T-cell (primary cell): ENCODE data around the gene MYRIP. TPM values are rescaled to one million over a fixed set of nuclear protein-coding genes. Genes with fewer than 3 reads are reported as not detected.

Source experiments
- ATAC-seq, 4 experiments: fragments of 200-7000 bp in 3 of 4; fragments of 150-1000 bp in 1 of 4; cut with Tn5 transposase; replicated peaks in 1 of 4; 1 replicate in 3 of 4; 2 replicates in 1 of 4; pipeline ENCODE4 v1.10.0; 2021; ENCODE audit warnings: moderate library complexity in 3 of 4, mild to moderate bottlenecking in 2 of 4, moderate number of reproducible peaks in 1 of 4
- CTCF ChIA-PET, 2 donors: fragments of 300-600 bp; sonication (Branson Sonifier 250); formaldehyde crosslinking; loops; one replicate each; lab custom pipeline; 2022; ENCODE audit warnings: antibody characterized with exemption in 2 of 2; lab: Charles Lee
- POLR2A ChIA-PET, 2 donors: fragments of 300-600 bp; sonication (Branson Sonifier 250); formaldehyde crosslinking; loops; one replicate each; lab custom pipeline; 2022; ENCODE audit warnings: antibody characterized with exemption in 2 of 2; lab: Charles Lee
- DNase-seq, 35 experiments: peaks; one replicate each; pipeline versions ENCODE4 v3.0.0 to v3.0.0-alpha.2; 2013 to 2023
- H3K27ac ChIP-seq: one replicate; pipeline ENCODE4 v1.5.1; 2013; ENCODE audit warnings: low read length
- H3K27me3 ChIP-seq, 2 experiments: replicated peaks in 1 of 2; 1 replicate in 1 of 2; 2 replicates in 1 of 2; pipeline versions ENCODE4 v1.6.1 to v1.7.0; 2013; ENCODE audit warnings: low read length in 1 of 2, mixed read lengths in 1 of 2; ENCODE audit not compliant: control insufficient read depth in 2 of 2, insufficient read depth in 2 of 2; ENCODE audit errors: extremely low read depth in 1 of 2
- H3K36me3 ChIP-seq, 2 donors: 1 replicate in 1 of 2; 2 replicates in 1 of 2; pipeline versions ENCODE4 v1.6.1 to v1.7.0; 2013; ENCODE audit warnings: low read length in 1 of 2; ENCODE audit not compliant: control insufficient read depth in 2 of 2, insufficient read depth in 1 of 2; ENCODE audit errors: extremely low read depth in 1 of 2
- H3K4me1 ChIP-seq, 2 experiments: 1 replicate in 1 of 2; 2 replicates in 1 of 2; pipeline versions ENCODE4 v1.6.1 to v1.7.0; 2013; ENCODE audit warnings: low read length in 2 of 2, mixed read lengths in 1 of 2; ENCODE audit not compliant: insufficient read depth in 2 of 2, control insufficient read depth in 1 of 2; ENCODE audit errors: extremely low read depth in 1 of 2
- H3K4me3 ChIP-seq, 2 donors: 1 replicate in 1 of 2; 2 replicates in 1 of 2; pipeline versions ENCODE4 v1.5.1 to v1.7.0; 2013; ENCODE audit warnings: mild to moderate bottlenecking in 2 of 2, low read length in 1 of 2, moderate library complexity in 1 of 2; ENCODE audit not compliant: control insufficient read depth in 1 of 2; ENCODE audit errors: extremely low read depth in 1 of 2
- H3K9me3 ChIP-seq: 2 replicates; pipeline ENCODE4 v1.7.0; 2013
- H3K27ac Mint-ChIP-seq, 2 donors: one replicate each; pipeline ENCODE4 v1.8.0; 2020 to 2021; ENCODE audit warnings: mild to moderate bottlenecking in 2 of 2, mixed read lengths in 2 of 2
- H3K27me3 Mint-ChIP-seq, 2 donors: one replicate each; pipeline ENCODE4 v1.8.0; 2021 to 2022; ENCODE audit warnings: mixed read lengths in 2 of 2
- H3K36me3 Mint-ChIP-seq: one replicate; pipeline ENCODE4 v1.8.0; 2021; ENCODE audit warnings: mixed read lengths
- H3K4me1 Mint-ChIP-seq, 3 donors: one replicate each; pipeline ENCODE4 v1.8.0; 2020 to 2022; ENCODE audit warnings: mixed read lengths in 3 of 3, mild to moderate bottlenecking in 1 of 3
- H3K4me3 Mint-ChIP-seq, 3 donors: one replicate each; pipeline ENCODE4 v1.8.0; 2020 to 2022; ENCODE audit warnings: mild to moderate bottlenecking in 3 of 3, mixed read lengths in 3 of 3, moderate library complexity in 3 of 3
- H3K9me3 Mint-ChIP-seq, 3 donors: one replicate each; pipeline ENCODE4 v1.8.0; 2020 to 2022; ENCODE audit warnings: mixed read lengths in 3 of 3
- WGBS: methylation state at CpG from one replicate; pipeline ENCODE4 v1.1.5; 2013; ENCODE audit warnings: missing lambda C conversion rate; ENCODE audit not compliant: insufficient coverage; 5-methylcytosine and 5-hydroxymethylcytosine counted together
- total RNA-seq, 35 experiments: library from RNA in 6 of 35; stranded (reverse) in 6 of 35; fragments of 120-200 nt in 1 of 35; gene quantifications; one replicate each; pipeline versions ENCODE4 v1.2.1 to v1.2.4 and lab custom pipeline; 2013 to 2026

The MYRIP gene
- total RNA-seq, 5 donors from 2014 or later (not counting 1 experiment from before 2014, with no cell fraction given), result not detected

DNA sequence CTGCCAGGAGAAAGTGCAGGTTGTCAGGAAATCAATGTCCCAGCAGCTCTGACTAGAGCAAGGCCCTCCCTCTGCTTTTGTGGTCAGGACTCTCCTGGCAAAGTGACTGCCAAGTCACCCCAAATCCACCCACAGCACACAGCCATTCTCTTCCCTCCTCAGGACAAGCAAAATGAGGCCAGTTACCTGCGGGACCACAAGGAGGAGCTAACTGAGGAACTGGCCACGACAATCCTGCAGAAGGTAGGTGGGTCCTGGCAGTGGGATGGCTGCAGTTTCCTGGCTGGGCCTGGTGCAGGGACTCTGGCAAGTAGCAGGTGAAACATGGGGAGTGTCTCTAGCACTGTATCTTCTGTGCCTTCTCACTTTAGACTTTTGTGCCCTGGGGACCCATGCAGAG, 357.6 kb downstream of the MYRIP start:
- CTCF ChIA-PET, result no interaction called here
- ATAC-seq, result no peak
- H3K36me3 Mint-ChIP-seq, result no peaks in the 10 kb centered on the region
- H3K4me1 Mint-ChIP-seq, result peaks cover 0 to 2% (median 0%) of the 10 kb centered on the region in 3 donors
- Histone ChIP-seq H3K27ac (no peak overlapping the region), H3K9me3 (no peaks in the 10 kb centered on the region), H3K4me1 (peaks cover 0 to 3% of the 10 kb centered on the region in 2 experiments), H3K36me3 (no peaks in the 10 kb centered on the region), H3K4me3 (no peak overlapping the region), H3K27me3 (peaks cover 0 to 4% of the 10 kb centered on the region in 2 experiments)
- no peak overlapping the region for H3K27ac Mint-ChIP-seq
- H3K9me3 Mint-ChIP-seq, result no peaks in the 10 kb centered on the region
- no peak overlapping the region for H3K4me3 Mint-ChIP-seq
- no peak for DNase-seq
- POLR2A ChIA-PET, result no interaction called here
- 73% methylated on average over 2 of the region's 2 CpGs for WGBS
- peaks cover 6 to 18% of the 10 kb centered on the region in 2 donors for H3K27me3 Mint-ChIP-seq

GRCh38 chr3:40167958-40168357, 358.5 kb downstream of the MYRIP start:
- 100% methylated on average over 1 of the region's 1 CpG for WGBS
- CTCF ChIA-PET, result no interaction called here
- H3K4me1 Mint-ChIP-seq, result peaks cover 0 to 2% (median 0%) of the 10 kb centered on the region in 3 donors

GRCh38 chr3:40169983-40170382, 360.6 kb downstream of the MYRIP start:
- DNase-seq, result no peak
- 100% methylated on average over 2 of the region's 5 CpGs for WGBS
- Histone ChIP-seq H3K36me3 (no peaks in the 10 kb centered on the region), H3K4me3 (no peak overlapping the region), H3K27ac (no peak overlapping the region), H3K9me3 (no peaks in the 10 kb centered on the region), H3K27me3 (peaks cover 0 to 4% of the 10 kb centered on the region in 2 experiments), H3K4me1 (peaks cover 0 to 3% of the 10 kb centered on the region in 2 experiments)
- ATAC-seq, result no peak
- no peak overlapping the region for H3K4me3 Mint-ChIP-seq
- ChIA-PET POLR2A (no interaction called here), CTCF (no interaction called here)
- H3K27me3 Mint-ChIP-seq, result peaks cover 3 to 18% of the 10 kb centered on the region in 2 donors
- no peaks in the 10 kb centered on the region for H3K36me3 Mint-ChIP-seq
- no peaks in the 10 kb centered on the region for H3K9me3 Mint-ChIP-seq
- H3K4me1 Mint-ChIP-seq, result peaks cover 0 to 2% (median 0%) of the 10 kb centered on the region in 3 donors
- H3K27ac Mint-ChIP-seq, result no peak overlapping the region

More at GRCh38 chr3:40167958-40168357, 358.5 kb downstream of the MYRIP start:
- Histone ChIP-seq H3K4me1 (peaks cover 0 to 3% of the 10 kb centered on the region in 2 experiments), H3K27me3 (peaks cover 0 to 4% of the 10 kb centered on the region in 2 experiments), H3K4me3 (no peak overlapping the region), H3K9me3 (no peaks in the 10 kb centered on the region), H3K27ac (no peak overlapping the region), H3K36me3 (no peaks in the 10 kb centered on the region)
- peaks cover 7 to 21% of the 10 kb centered on the region in 2 donors for H3K27me3 Mint-ChIP-seq
- no peaks in the 10 kb centered on the region for H3K36me3 Mint-ChIP-seq
- ATAC-seq, result no peak
- DNase-seq, result no peak
- POLR2A ChIA-PET, result no interaction called here
- no peaks in the 10 kb centered on the region for H3K9me3 Mint-ChIP-seq
- no peak overlapping the region for H3K4me3 Mint-ChIP-seq
- no peak overlapping the region for H3K27ac Mint-ChIP-seq

GRCh38 chr3:40170395-40170794, 361.0 kb downstream of the MYRIP start:
- peaks cover 4 to 18% of the 10 kb centered on the region in 2 donors for H3K27me3 Mint-ChIP-seq
- no peaks in the 10 kb centered on the region for H3K36me3 Mint-ChIP-seq
- no CpG with 5 or more reads among the region's 1 CpG for WGBS
- ChIA-PET CTCF (no interaction called here), POLR2A (no interaction called here)
- peaks cover 0 to 3% of the 10 kb centered on the region in 2 experiments for H3K4me1 ChIP-seq
- H3K9me3 ChIP-seq, result no peaks in the 10 kb centered on the region
- H3K27ac ChIP-seq, result no peak overlapping the region
- H3K27ac Mint-ChIP-seq, result no peak overlapping the region
- DNase-seq, result no peak
- H3K36me3 ChIP-seq, result no peaks in the 10 kb centered on the region
- ATAC-seq, result no peak
- peaks cover 0 to 2% (median 0%) of the 10 kb centered on the region in 3 donors for H3K4me1 Mint-ChIP-seq
- no peak overlapping the region for H3K4me3 ChIP-seq
- H3K4me3 Mint-ChIP-seq, result no peak overlapping the region
- no peaks in the 10 kb centered on the region for H3K9me3 Mint-ChIP-seq
- H3K27me3 ChIP-seq, result peaks cover 0 to 4% of the 10 kb centered on the region in 2 experiments

DNA sequence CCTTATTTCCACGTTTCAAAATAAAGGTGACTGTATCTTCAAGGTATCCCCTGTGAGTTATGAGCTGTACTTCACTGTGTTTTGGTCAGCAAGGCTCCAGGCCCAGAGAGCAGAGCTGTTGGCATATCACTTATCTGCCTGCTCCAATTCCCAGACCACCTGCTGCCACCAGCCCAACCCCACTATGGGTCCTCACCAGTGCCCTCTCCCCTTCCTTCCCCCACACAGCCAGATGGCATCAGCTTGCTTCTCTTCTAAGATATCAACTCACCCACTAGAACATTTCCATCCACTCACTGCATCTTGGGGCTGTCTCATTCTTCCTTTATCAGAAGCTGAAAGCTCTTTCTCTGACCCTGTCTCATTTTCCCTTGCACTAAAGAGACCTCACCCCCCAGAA, 363.2 kb downstream of the MYRIP start:
- Mint-ChIP-seq H3K4me1 (peaks cover 0 to 2% (median 0%) of the 10 kb centered on the region in 3 donors), H3K9me3 (no peaks in the 10 kb centered on the region), H3K4me3 (no peak overlapping the region), H3K27ac (no peak overlapping the region), H3K27me3 (peaks cover 5 to 14% of the 10 kb centered on the region in 2 donors), H3K36me3 (no peaks in the 10 kb centered on the region)
- WGBS, result 50% methylated on average over 1 of the region's 1 CpG
- no peak overlapping the region for H3K27ac ChIP-seq
- POLR2A ChIA-PET, result no interaction called here
- no peak for DNase-seq
- no peak overlapping the region for H3K4me3 ChIP-seq
- H3K27me3 ChIP-seq, result no peaks in the 10 kb centered on the region
- H3K36me3 ChIP-seq, result no peaks in the 10 kb centered on the region
- peaks cover 0 to 3% of the 10 kb centered on the region in 2 experiments for H3K4me1 ChIP-seq
- CTCF ChIA-PET, result interaction anchor here in 1 of 2 donors (0.7 kb wide), 1 partner anchor 189 kb away, joined by 3 read pairs; no protein-coding TSS in a partner anchor
- H3K9me3 ChIP-seq, result no peaks in the 10 kb centered on the region
- no peak for ATAC-seq

- Histone ChIP-seq H3K27ac (no peak overlapping the region), H3K4me1 (peaks cover 0 to 3% of the 10 kb centered on the region in 2 experiments), H3K36me3 (no peaks in the 10 kb centered on the region), H3K9me3 (no peaks in the 10 kb centered on the region), H3K4me3 (no peak overlapping the region), H3K27me3 (no peaks in the 10 kb centered on the region)
- no peak for DNase-seq
- ChIA-PET POLR2A (no interaction called here), CTCF (interaction anchor here in 1 of 2 donors (0.6 to 0.7 kb wide), 2 partner anchors 189 to 881 kb away, joined by 3 read pairs; no protein-coding TSS in a partner anchor)
- Mint-ChIP-seq H3K4me1 (peaks cover 0 to 2% (median 0%) of the 10 kb centered on the region in 3 donors), H3K4me3 (no peak overlapping the region), H3K36me3 (no peaks in the 10 kb centered on the region), H3K27me3 (peaks cover 5 to 14% of the 10 kb centered on the region in 2 donors), H3K27ac (no peak overlapping the region), H3K9me3 (no peaks in the 10 kb centered on the region)
- 87% methylated on average over 3 of the region's 7 CpGs for WGBS
- ATAC-seq, result no peak
Measured at GRCh38 chr3:40173227-40173721, 363.9 kb downstream of the MYRIP start.
